ENCODE measurements around the gene RPL12.

Gene RPL12

DNA sequence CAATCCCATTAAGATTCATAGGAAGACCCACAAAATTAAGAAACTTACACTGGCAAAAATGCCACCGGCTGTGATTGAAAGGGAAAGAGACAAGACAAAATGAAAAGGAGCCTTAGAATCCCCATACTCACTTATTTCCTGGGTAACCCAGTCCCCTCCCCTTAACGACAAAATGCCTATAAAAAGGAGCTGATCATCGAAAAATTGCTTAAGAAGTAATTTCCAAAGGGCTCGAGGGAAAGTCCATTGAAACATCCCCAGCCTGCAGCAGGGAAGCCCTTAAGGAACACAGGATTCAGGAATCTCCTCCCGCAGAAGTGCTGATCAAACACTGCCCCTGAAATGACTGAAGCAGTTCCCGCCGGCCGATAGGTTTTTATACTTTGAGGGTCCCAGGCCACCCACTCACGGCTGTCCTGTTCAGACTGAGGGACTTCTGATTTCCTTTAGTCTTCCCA, 27.7 kb downstream of the RPL12 start:
- no peak overlapping the region for H2BK15ac ChIP-seq (ENCODE audit: low read length)
- peak overlapping the region; percentile 87 to 91 for H3K4me3 ChIP-seq (ENCODE audit: low read length in 2 of 2)
- no peak overlapping the region for H3K23ac ChIP-seq (ENCODE audit: low read depth, low read length, poor library complexity)
- no peak overlapping the region for H4K91ac ChIP-seq (ENCODE audit: low read depth, low read length, poor library complexity)
- H2BK5ac ChIP-seq (ENCODE audit: low read length), result no peak overlapping the region
- peaks cover 9% of the 10 kb centered on the region for H3K79me1 ChIP-seq (ENCODE audit: low read depth, low read length)
- H3K4me1 ChIP-seq (ENCODE audit: control insufficient read depth in 2 of 2, insufficient read depth in 1 of 2, low read depth in 1 of 2, low read length in 2 of 2), result peaks cover 9 to 10% of the 10 kb centered on the region in 2 donors
- H2AFZ ChIP-seq (ENCODE audit: low read length), result peak overlapping the region; percentile 86
- peak overlapping the region; percentile 59 for H3K4me2 ChIP-seq (ENCODE audit: insufficient read depth, low read length, poor library complexity, severe bottlenecking)
- no peak overlapping the region for H2BK12ac ChIP-seq (ENCODE audit: low read length)
- no peak overlapping the region for H2AK5ac ChIP-seq (ENCODE audit: low read depth, low read length)
- H3K9ac ChIP-seq (ENCODE audit: low read depth, low read length, poor library complexity), result no peak overlapping the region
- peaks cover 0 to 2% of the 10 kb centered on the region in 2 donors for H3K9me3 ChIP-seq (replicated peaks in 1 of 2; ENCODE audit: control insufficient read depth in 2 of 2, insufficient read depth in 1 of 2, low read depth in 1 of 2, low read length in 2 of 2)
- H3K36me3 ChIP-seq (replicated peaks in 1 of 2; ENCODE audit: control insufficient read depth in 2 of 2, insufficient read depth in 2 of 2, low read length in 2 of 2), result peaks cover 4 to 19% of the 10 kb centered on the region in 2 donors
- no peak overlapping the region for H2BK120ac ChIP-seq (ENCODE audit: low read depth, low read length)
- no CpG with 5 or more reads among the region's 9 CpGs for WGBS, 2 donors (ENCODE audit: extremely low coverage in 2 of 2, insufficient read length in 2 of 2, insufficient replicate concordance in 1 of 2)
- H3K14ac ChIP-seq (ENCODE audit: low read length), result no peak overlapping the region
- no peak overlapping the region for H3K4ac ChIP-seq (ENCODE audit: low read length)
- no peak overlapping the region for H4K8ac ChIP-seq (ENCODE audit: low read depth, low read length)
- no peak for DNase-seq (ENCODE audit: low spot score)
- no peaks in the 10 kb centered on the region for H3K27me3 ChIP-seq (ENCODE audit: control insufficient read depth in 3 of 3, insufficient read depth in 3 of 3, low read depth in 1 of 3, low read length in 3 of 3)
- no peak overlapping the region for H3K18ac ChIP-seq (ENCODE audit: low read length)
- peak overlapping the region; percentile 55 for H3K27ac ChIP-seq (replicated peaks; ENCODE audit: low read length)

DNA sequence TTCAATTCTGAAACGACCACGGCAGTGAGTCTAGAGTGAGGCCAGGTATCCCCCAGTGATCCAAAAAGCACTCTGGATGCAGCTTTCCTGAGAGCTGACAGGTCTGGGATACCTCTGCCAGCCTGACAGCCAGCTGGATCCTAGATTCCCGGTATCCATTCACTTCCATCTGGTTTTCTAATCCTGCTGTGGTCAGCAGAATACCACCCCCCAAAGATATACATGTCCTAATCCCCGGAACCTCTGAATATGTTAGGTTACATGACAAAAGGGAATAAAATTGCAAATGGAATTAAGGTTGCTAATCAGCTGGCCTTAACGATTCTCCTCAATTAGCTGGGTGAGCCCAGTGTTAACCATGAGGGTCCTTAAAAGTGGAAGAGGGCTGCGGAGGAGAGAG, 28.4 kb downstream of the RPL12 start:
- H3K4me2 ChIP-seq (ENCODE audit: insufficient read depth, low read length, poor library complexity, severe bottlenecking), result peak overlapping the region; percentile 59
- peaks cover 0 to 2% of the 10 kb centered on the region in 2 donors for H3K9me3 ChIP-seq (replicated peaks in 1 of 2; ENCODE audit: control insufficient read depth in 2 of 2, insufficient read depth in 1 of 2, low read depth in 1 of 2, low read length in 2 of 2)
- H3K27ac ChIP-seq (replicated peaks; ENCODE audit: low read length), result no peak overlapping the region
- H3K27me3 ChIP-seq (ENCODE audit: control insufficient read depth in 3 of 3, insufficient read depth in 3 of 3, low read depth in 1 of 3, low read length in 3 of 3), result no peaks in the 10 kb centered on the region
- no CpG with 5 or more reads among the region's 6 CpGs for WGBS, 2 donors (ENCODE audit: extremely low coverage in 2 of 2, insufficient read length in 2 of 2, insufficient replicate concordance in 1 of 2)
- no peak overlapping the region for H3K18ac ChIP-seq (ENCODE audit: low read length)
- H2AK5ac ChIP-seq (ENCODE audit: low read depth, low read length), result no peak overlapping the region
- no peak overlapping the region for H2AFZ ChIP-seq (ENCODE audit: low read length)
- H4K91ac ChIP-seq (ENCODE audit: low read depth, low read length, poor library complexity), result no peak overlapping the region
- H3K36me3 ChIP-seq (replicated peaks in 1 of 2; ENCODE audit: control insufficient read depth in 2 of 2, insufficient read depth in 2 of 2, low read length in 2 of 2), result peaks cover 2 to 11% of the 10 kb centered on the region in 2 donors
- no peak overlapping the region for H3K23ac ChIP-seq (ENCODE audit: low read depth, low read length, poor library complexity)
- no peak overlapping the region for H2BK15ac ChIP-seq (ENCODE audit: low read length)
- peak overlapping the region in 1 of 2 donors; percentile 87 for H3K4me3 ChIP-seq (ENCODE audit: low read length in 2 of 2)
- peak overlapping the region; percentile 63 for H3K9ac ChIP-seq (ENCODE audit: low read depth, low read length, poor library complexity)
- DNase-seq (ENCODE audit: low spot score), result no peak
- H3K4ac ChIP-seq (ENCODE audit: low read length), result no peak overlapping the region
- no peak overlapping the region for H3K14ac ChIP-seq (ENCODE audit: low read length)
- H2BK120ac ChIP-seq (ENCODE audit: low read depth, low read length), result no peak overlapping the region
- H2BK5ac ChIP-seq (ENCODE audit: low read length), result no peak overlapping the region
- H3K79me1 ChIP-seq (ENCODE audit: low read depth, low read length), result peaks cover 9% of the 10 kb centered on the region
- no peak overlapping the region for H4K8ac ChIP-seq (ENCODE audit: low read depth, low read length)
- H2BK12ac ChIP-seq (ENCODE audit: low read length), result no peak overlapping the region
- peaks cover 9 to 10% of the 10 kb centered on the region in 2 donors for H3K4me1 ChIP-seq (ENCODE audit: control insufficient read depth in 2 of 2, insufficient read depth in 1 of 2, low read depth in 1 of 2, low read length in 2 of 2)

DNA sequence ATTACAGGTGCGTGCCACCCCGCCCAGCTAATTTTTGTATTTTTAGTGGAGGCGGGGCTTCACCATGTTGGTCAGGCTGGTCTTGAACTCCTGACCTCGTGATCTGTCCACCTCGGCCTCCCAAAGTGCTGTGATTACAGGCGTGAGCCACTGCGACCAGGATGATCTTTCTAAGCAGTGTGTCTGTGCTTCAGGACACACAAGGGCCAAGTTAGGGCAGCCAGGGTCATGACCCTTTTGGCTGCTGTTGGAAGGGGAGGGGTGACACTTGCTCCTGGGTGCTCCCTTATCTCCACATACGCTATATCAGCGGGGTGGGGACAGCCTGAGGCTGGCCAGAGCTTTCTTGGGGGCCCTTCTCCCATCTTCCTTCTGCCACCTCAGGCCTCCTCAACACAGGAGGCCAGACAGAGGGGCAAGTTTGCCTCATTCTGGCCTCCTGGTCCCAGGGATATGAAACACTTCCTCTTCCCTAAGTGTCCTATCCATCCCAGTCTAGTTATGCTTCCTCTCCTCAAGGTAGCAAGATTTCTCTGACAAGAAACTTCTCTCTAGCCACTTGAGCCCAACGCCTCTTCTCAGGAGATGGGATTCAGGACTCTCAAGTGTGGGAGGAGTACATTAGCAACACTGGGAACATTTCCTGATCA, 28.9 kb downstream of the RPL12 start:
- Histone ChIP-seq H3K4ac (ENCODE audit: low read length) (no peak overlapping the region), H2AK5ac (ENCODE audit: low read depth, low read length) (peak overlapping the region; percentile 53), H2BK120ac (ENCODE audit: low read depth, low read length) (no peak overlapping the region), H2AFZ (ENCODE audit: low read length) (no peak overlapping the region), H2BK5ac (ENCODE audit: low read length) (peak overlapping the region; percentile 75), H3K27ac (replicated peaks; ENCODE audit: low read length) (no peak overlapping the region), H3K27me3 (ENCODE audit: control insufficient read depth in 3 of 3, insufficient read depth in 3 of 3, low read depth in 1 of 3, low read length in 3 of 3) (no peaks in the 10 kb centered on the region), H3K18ac (ENCODE audit: low read length) (no peak overlapping the region), H3K23ac (ENCODE audit: low read depth, low read length, poor library complexity) (no peak overlapping the region), H3K9me3 (replicated peaks in 1 of 2; ENCODE audit: control insufficient read depth in 2 of 2, insufficient read depth in 1 of 2, low read depth in 1 of 2, low read length in 2 of 2) (peaks cover 0 to 2% of the 10 kb centered on the region in 2 donors), H3K4me1 (ENCODE audit: control insufficient read depth in 2 of 2, insufficient read depth in 1 of 2, low read depth in 1 of 2, low read length in 2 of 2) (peaks cover 9 to 10% of the 10 kb centered on the region in 2 donors), H3K36me3 (replicated peaks in 1 of 2; ENCODE audit: control insufficient read depth in 2 of 2, insufficient read depth in 2 of 2, low read length in 2 of 2) (peaks cover 2 to 6% of the 10 kb centered on the region in 2 donors), H2BK15ac (ENCODE audit: low read length) (no peak overlapping the region), H3K79me1 (ENCODE audit: low read depth, low read length) (peaks cover 8% of the 10 kb centered on the region), H3K4me2 (ENCODE audit: insufficient read depth, low read length, poor library complexity, severe bottlenecking) (peak overlapping the region; percentile 59), H3K9ac (ENCODE audit: low read depth, low read length, poor library complexity) (peak overlapping the region; percentile 74), H3K4me3 (ENCODE audit: low read length in 2 of 2) (peak overlapping the region in 1 of 2 donors; percentile 87), H4K8ac (ENCODE audit: low read depth, low read length) (no peak overlapping the region), H3K14ac (ENCODE audit: low read length) (no peak overlapping the region), H4K91ac (ENCODE audit: low read depth, low read length, poor library complexity) (no peak overlapping the region), H2BK12ac (ENCODE audit: low read length) (no peak overlapping the region)
- DNase-seq (ENCODE audit: low spot score), result no peak
- no CpG with 5 or more reads among the region's 10 CpGs for WGBS, 2 donors (ENCODE audit: extremely low coverage in 2 of 2, insufficient read length in 2 of 2, insufficient replicate concordance in 1 of 2)

- no CpG with 5 or more reads among the region's 7 CpGs for WGBS, 2 donors (ENCODE audit: extremely low coverage in 2 of 2, insufficient read length in 2 of 2, insufficient replicate concordance in 1 of 2)
- no peaks in the 10 kb centered on the region for H3K36me3 ChIP-seq (replicated peaks in 1 of 2; ENCODE audit: control insufficient read depth in 2 of 2, insufficient read depth in 2 of 2, low read length in 2 of 2)
- no peaks in the 10 kb centered on the region for H3K27me3 ChIP-seq (ENCODE audit: control insufficient read depth in 3 of 3, insufficient read depth in 3 of 3, low read depth in 1 of 3, low read length in 3 of 3)
- no peak for DNase-seq (ENCODE audit: low spot score)
- H3K14ac ChIP-seq (ENCODE audit: low read length), result no peak overlapping the region
- H3K9ac ChIP-seq (ENCODE audit: low read depth, low read length, poor library complexity), result no peak overlapping the region
- H4K8ac ChIP-seq (ENCODE audit: low read depth, low read length), result peak overlapping the region; percentile 70
- no peak overlapping the region for H2BK15ac ChIP-seq (ENCODE audit: low read length)
- peaks cover 9 to 10% of the 10 kb centered on the region in 2 donors for H3K4me1 ChIP-seq (ENCODE audit: control insufficient read depth in 2 of 2, insufficient read depth in 1 of 2, low read depth in 1 of 2, low read length in 2 of 2)
- no peak overlapping the region for H3K4me2 ChIP-seq (ENCODE audit: insufficient read depth, low read length, poor library complexity, severe bottlenecking)
- H2AFZ ChIP-seq (ENCODE audit: low read length), result no peak overlapping the region
- peaks cover 0 to 2% of the 10 kb centered on the region in 2 donors for H3K9me3 ChIP-seq (replicated peaks in 1 of 2; ENCODE audit: control insufficient read depth in 2 of 2, insufficient read depth in 1 of 2, low read depth in 1 of 2, low read length in 2 of 2)
- H2BK12ac ChIP-seq (ENCODE audit: low read length), result no peak overlapping the region
- H3K18ac ChIP-seq (ENCODE audit: low read length), result no peak overlapping the region
- H2BK5ac ChIP-seq (ENCODE audit: low read length), result no peak overlapping the region
- H3K4ac ChIP-seq (ENCODE audit: low read length), result no peak overlapping the region
- no peak overlapping the region for H4K91ac ChIP-seq (ENCODE audit: low read depth, low read length, poor library complexity)
- H3K79me1 ChIP-seq (ENCODE audit: low read depth, low read length), result peaks cover 7% of the 10 kb centered on the region
- H2AK5ac ChIP-seq (ENCODE audit: low read depth, low read length), result no peak overlapping the region
- H2BK120ac ChIP-seq (ENCODE audit: low read depth, low read length), result no peak overlapping the region
- H3K23ac ChIP-seq (ENCODE audit: low read depth, low read length, poor library complexity), result no peak overlapping the region
- H3K27ac ChIP-seq (replicated peaks; ENCODE audit: low read length), result no peak overlapping the region
- H3K4me3 ChIP-seq (ENCODE audit: low read length in 2 of 2), result no peak overlapping the region
These were observed 30.1 kb downstream of the RPL12 start for GRCh38 chr9:127421057-127421456.
